Measurements from ENCODE around the gene HEXD.

DNA sequence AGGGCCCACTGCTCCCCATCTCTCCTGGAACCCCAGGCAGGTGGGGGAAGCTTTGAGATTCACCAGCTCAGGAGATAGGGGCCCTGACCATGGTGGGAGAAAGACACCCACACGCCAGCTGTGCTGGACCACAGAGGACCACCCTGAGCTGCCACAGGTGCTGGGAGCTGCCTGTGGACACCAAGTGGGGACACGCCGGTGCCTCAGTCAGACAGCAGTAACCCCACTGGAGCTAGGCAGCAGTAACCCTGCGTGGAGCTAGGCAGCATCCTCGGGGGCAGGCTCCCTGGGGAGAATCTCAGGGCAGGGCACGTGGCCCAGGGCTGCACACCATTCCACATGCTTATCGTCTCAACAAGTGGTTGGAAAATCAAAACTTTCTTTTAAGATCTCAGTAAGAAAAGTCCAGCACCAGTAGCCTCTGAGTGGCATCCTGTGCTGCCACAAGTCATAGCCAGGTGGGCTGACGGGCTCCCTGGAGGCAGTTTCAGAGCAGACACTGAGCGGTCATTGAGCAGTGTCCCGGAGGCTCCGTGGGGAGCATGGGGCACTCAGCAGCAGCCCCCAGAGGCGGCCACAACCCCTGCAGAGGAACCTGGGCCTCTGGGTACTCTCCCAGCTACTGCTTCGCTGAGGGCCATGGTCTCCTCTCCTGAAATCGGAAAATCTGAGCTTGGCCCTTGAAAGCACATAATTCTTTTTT is 8.0 kb upstream of the HEXD start:
- no peak for TF ChIP-seq CTCF (IDR thresholded peaks at IDR 0.05)
- TF ChIP-seq POLR2A (IDR thresholded peaks at IDR 0.05): no peak

Measured in vagina (tissue), 2 donors.